Measurements from ENCODE around the gene BOD1.
A peak's percentile ranks its signal among the peaks of the same experiment; 100 is the strongest.

Gene BOD1

DNA sequence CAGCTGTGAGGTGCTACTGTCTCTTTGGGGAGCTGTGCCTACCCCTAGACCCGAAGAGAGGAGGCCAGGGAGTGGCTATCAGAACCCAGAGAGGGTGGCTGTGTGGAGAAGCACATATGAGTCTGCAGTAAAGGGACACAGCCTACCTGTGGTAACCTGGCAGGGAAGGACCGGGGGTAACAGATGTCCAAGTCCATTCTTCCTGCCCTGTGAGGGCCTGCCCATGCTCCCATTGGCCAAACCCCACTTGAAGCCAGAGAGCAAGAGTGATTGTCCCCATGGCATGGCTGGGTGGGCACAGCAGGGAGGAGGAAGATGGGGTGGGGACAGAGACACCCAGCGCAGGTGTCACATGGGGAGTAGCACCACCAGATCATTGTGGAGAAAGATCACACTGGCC, 39.3 kb downstream of the BOD1 start:
- no peak for DNase-seq (ENCODE audit: low spot score)

DNA sequence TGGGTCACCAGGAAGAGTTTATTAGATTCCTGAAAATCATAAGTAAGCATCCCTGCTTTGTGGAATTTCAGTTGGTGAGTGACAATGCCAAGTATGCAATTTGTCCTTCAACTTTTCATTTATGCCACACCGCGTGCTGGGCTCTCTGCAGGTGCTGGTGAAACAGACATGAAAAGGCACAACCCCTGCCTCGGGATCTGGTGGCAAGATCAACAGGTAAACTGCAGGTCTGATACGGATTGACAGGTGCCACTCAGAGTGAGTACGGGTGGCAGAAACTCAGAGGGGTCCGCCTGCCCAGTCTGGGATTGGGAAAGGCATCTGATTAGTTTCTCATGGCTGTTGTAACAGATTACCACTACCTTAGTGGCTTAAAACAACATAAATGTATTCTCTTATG, 40.5 kb downstream of the BOD1 start:
- no peak for DNase-seq (ENCODE audit: low spot score)

GRCh38 chr5:173574983-173575382, 41.5 kb downstream of the BOD1 start:
- DNase-seq (ENCODE audit: low spot score), result no peak

DNA sequence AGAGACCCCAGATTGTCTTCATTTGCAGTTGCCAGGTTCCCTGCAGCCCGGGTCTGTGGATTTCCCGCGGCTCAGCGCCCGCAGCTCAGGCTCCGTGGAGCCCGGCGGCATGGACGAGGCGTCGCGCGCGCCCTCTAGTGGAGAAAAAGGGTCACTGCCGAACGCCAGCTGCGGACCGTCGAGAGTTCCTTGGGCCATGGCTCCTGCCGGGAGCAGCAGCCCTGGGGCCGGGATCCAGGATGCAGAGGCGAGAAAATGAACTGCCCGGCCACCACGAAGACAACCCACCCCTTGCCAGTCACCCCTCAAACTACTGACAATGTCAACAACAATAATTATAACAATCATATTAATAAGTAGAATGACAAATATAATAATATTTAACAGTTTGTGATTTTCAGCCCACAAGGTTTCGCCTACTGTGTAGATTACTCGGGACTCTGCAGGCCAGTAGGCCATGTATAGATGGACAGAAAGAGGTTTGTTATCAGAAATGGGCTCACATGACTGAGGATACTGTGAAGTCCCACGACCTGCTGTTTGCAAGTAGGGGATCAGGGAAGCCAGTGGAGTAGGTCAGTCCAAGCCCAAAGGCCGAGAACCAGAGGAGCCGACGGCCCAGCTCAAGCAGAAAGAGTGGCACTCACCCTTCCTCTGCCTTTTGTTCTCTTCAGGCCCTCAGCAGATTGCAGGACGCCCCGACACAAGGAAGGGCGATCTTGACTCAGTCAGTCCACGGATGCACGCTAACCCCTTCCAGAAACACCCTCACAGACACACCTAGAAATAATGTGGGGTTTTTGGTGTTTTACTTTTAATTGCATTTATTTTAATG, 43.1 kb downstream of the BOD1 start:
- peak; percentile 94 for DNase-seq (ENCODE audit: low spot score)

DNA sequence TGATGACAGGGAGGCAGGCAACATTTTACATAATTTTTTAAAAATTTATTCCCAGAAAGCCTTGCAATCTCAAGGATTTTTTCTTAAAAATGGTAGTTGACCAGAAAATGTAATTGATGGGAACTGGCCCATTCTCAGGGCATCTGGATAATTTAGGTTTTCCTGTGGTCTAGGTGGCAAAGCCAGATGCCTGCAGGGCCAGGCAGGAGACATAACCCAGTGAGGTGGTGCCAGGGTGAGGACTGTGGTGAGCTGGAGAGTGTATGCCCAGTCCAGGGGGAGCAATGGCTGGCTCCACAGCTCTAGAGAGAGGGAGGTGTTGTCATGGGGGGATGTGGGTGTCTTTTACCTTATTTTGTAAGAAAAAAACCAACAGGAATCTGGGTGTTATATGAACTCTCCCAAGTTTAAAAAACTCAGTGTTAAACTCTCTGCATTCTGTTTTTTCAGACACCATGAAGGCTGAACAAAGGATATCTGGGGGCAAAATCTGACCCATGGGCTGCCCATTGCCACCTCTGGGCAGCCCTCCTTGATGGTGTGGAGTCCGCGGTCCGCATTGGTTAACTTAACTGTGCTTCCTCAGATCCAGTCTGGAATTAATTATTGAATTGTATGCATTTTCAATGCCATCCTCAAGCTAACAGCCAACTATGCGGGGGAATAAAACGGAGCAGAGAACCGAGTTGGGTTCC, 43.9 kb downstream of the BOD1 start:
- no peak for DNase-seq (ENCODE audit: low spot score)

GRCh38 chr5:173570321-173571090, 45.9 kb downstream of the BOD1 start:
- no peak for DNase-seq (ENCODE audit: low spot score)

DNA sequence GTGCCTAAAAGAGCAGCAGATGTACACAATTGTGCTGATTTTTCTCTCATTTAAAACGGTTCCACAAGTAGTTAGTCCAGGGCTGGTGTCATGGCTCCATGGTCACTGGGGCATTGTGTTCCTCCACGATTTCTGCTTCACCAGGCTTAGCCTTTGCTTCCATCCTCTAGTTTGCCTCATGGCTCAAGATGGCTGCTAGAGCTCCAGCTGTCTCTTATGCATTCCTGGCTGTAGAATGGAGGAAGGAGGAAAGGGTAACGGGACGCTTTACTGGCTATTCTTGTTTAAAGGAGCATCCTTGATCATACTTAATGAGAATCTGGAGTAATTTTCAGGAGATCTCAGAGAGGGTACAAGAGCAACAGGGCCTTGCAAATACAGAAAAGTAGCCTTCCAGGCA, 47.7 kb downstream of the BOD1 start:
- no peak for DNase-seq (ENCODE audit: low spot score)

GRCh38 chr5:173568128-173568527, 48.3 kb downstream of the BOD1 start:
- DNase-seq (ENCODE audit: low spot score), result no peak

DNA sequence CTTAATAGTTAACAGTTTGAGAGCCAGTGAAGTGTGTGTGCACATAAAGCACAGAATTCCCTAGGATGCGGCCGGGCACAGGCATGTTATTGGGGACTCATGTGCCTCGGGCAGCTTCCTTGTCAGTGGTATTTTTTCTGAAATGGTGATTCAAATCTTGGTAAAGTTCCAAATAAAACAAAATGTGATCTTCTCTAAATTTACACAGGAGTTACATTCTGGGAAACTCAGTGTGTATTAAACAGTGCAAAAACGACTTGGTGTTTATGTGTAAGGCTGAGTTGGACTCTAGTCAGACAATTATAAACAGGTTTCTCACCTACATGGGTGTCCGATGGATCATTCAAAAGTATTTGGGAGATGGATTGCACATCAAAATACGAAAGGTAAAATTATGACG, 48.9 kb downstream of the BOD1 start:
- no peak for DNase-seq (ENCODE audit: low spot score)

GRCh38 chr5:173565491-173566072, 50.9 kb downstream of the BOD1 start:
- DNase-seq (ENCODE audit: low spot score), result no peak

GRCh38 chr5:173564106-173564505, 52.3 kb downstream of the BOD1 start:
- no peak for DNase-seq (ENCODE audit: low spot score)

DNA sequence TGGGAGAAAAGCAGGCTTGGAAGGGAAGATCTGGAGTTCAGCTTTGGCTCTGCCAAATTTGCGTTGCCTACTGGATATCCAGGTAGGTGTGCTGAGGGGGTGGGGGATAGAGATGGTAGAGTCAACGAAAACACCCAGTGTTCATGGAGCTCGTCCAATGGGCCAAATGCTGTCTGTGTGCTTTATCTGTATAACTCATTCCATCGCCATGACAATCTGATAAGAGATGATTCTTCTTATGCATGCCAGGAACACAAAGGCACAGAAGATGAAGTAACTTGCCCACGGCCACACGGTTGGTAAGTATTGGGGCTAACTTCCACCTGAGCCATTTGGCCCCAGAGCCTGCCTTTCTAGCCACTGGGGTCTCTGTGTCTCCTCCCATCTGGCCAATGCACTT, 53.2 kb downstream of the BOD1 start:
- no peak for DNase-seq (ENCODE audit: low spot score)

- DNase-seq (ENCODE audit: low spot score), result no peak
Observed at GRCh38 chr5:173562451-173562850, 54.0 kb downstream of the BOD1 start.
